ENCODE data around the gene SYT9. TPM values are rescaled to one million over a fixed set of nuclear protein-coding genes. Genes with fewer than 3 reads are reported as not detected.

The SYT9 gene
- polyA plus RNA-seq, 1 of the 3 experiments (the other 2 are of a cell fraction), result 0.10 TPM

DNA sequence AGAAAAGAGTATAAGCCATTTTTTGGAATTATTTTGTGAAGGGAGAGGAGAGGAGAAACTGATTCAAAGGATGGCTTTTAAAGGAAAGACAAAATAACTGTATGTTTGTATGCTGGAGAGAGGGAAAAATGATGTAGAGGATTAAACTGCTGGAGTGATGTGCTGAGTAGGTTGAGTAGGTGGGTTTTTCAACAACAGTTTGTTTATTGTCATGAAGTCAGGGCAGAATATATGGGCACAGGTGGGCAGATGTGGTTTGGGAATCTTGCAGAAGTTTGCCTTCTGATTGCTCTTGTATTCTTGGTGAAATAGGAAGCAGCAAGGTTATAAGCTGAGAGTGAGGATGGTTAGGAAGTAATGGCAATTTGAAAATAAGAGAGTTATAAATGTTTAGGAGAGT is 12.1 kb downstream of the SYT9 start:
- TF ChIP-seq FOXM1 (IDR thresholded peaks at IDR 0.05; ENCODE audit: low read depth) (no peak), USF2 (IDR thresholded peaks at IDR 0.05; ENCODE audit: borderline replicate concordance, low read depth, low read length) (no peak), RXRA (IDR thresholded peaks at IDR 0.05; ENCODE audit: borderline replicate concordance, low read depth) (no peak), EZH2phosphoT487 (IDR thresholded peaks at IDR 0.05; ENCODE audit: borderline replicate concordance, low read depth) (no peak), NRF1 (IDR thresholded peaks at IDR 0.05; ENCODE audit: low read depth, low read length) (no peak), PBX3 (IDR thresholded peaks at IDR 0.05) (no peak), MEF2A (IDR thresholded peaks at IDR 0.05; ENCODE audit: borderline replicate concordance, low read depth) (no peak), SMC3 (IDR thresholded peaks at IDR 0.05; ENCODE audit: low read depth, low read length) (no peak), MXI1 (IDR thresholded peaks at IDR 0.05; ENCODE audit: low read depth, low read length) (no peak), NFIC (IDR thresholded peaks at IDR 0.05; ENCODE audit: borderline replicate concordance) (no peak), RCOR1 (IDR thresholded peaks at IDR 0.05; ENCODE audit: low read length) (no peak), TEAD4 (IDR thresholded peaks at IDR 0.05; ENCODE audit: borderline replicate concordance, insufficient read depth) (no peak), REST (IDR thresholded peaks at IDR 0.05; ENCODE audit: low read depth, low read length) (no peak), JUND (IDR thresholded peaks at IDR 0.05) (no peak)
- TF ChIP-seq, protein P1, sequence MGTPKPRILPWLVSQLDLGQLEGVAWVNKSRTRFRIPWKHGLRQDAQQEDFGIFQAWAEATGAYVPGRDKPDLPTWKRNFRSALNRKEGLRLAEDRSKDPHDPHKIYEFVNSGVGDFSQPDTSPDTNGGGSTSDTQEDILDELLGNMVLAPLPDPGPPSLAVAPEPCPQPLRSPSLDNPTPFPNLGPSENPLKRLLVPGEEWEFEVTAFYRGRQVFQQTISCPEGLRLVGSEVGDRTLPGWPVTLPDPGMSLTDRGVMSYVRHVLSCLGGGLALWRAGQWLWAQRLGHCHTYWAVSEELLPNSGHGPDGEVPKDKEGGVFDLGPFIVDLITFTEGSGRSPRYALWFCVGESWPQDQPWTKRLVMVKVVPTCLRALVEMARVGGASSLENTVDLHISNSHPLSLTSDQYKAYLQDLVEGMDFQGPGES (IDR thresholded peaks at IDR 0.05; ENCODE audit: low read depth, low read length), result no peak
- TF ChIP-seq, protein P2, sequence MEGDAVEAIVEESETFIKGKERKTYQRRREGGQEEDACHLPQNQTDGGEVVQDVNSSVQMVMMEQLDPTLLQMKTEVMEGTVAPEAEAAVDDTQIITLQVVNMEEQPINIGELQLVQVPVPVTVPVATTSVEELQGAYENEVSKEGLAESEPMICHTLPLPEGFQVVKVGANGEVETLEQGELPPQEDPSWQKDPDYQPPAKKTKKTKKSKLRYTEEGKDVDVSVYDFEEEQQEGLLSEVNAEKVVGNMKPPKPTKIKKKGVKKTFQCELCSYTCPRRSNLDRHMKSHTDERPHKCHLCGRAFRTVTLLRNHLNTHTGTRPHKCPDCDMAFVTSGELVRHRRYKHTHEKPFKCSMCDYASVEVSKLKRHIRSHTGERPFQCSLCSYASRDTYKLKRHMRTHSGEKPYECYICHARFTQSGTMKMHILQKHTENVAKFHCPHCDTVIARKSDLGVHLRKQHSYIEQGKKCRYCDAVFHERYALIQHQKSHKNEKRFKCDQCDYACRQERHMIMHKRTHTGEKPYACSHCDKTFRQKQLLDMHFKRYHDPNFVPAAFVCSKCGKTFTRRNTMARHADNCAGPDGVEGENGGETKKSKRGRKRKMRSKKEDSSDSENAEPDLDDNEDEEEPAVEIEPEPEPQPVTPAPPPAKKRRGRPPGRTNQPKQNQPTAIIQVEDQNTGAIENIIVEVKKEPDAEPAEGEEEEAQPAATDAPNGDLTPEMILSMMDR (IDR thresholded peaks at IDR 0.05), result no peak
- POLR2A ChIA-PET, result no interaction called here
- no peaks in the 10 kb centered on the region for H3K79me2 ChIP-seq (ENCODE audit: insufficient read depth)

More for the DNA sequence above, 12.1 kb downstream of the SYT9 start:
- H3K9me3 ChIP-seq, result no peaks in the 10 kb centered on the region
- no peak overlapping the region for H3K27ac ChIP-seq (ENCODE audit: low read depth in 2 of 2, low read length in 1 of 2)
- no peaks in the 10 kb centered on the region for H3K27me3 ChIP-seq (ENCODE audit: insufficient read depth)
- H3F3A ChIP-seq (replicated peaks; ENCODE audit: insufficient read depth), result no peaks in the 10 kb centered on the region
- H3K9me2 ChIP-seq, result 0 out of 2 replicates have a peak, but pooled peaks cover 2% of the 10 kb centered on the region
- CTCF ChIA-PET, result interaction anchor here (1.0 kb wide), 1 partner anchor 15 kb away, joined by 5 read pairs; no protein-coding TSS in a partner anchor
- no peak overlapping the region for H3K4me3 ChIP-seq (ENCODE audit: low read depth in 2 of 2, low read length in 1 of 2)
- H3K36me3 ChIP-seq (replicated peaks in 1 of 2; ENCODE audit: control insufficient read depth in 1 of 2, insufficient read depth in 2 of 2, low read length in 1 of 2), result no peaks in the 10 kb centered on the region
- H3K4me1 ChIP-seq (ENCODE audit: control insufficient read depth in 1 of 2, insufficient read depth in 2 of 2, low read depth in 1 of 2, low read length in 1 of 2), result peaks cover 0 to 9% of the 10 kb centered on the region in 2 experiments; a peak in 1 of 4 replicates
- no peaks in the 10 kb centered on the region for H4K20me1 ChIP-seq (ENCODE audit: insufficient read depth)
- H3K9ac ChIP-seq, result no peak overlapping the region
- no peak overlapping the region for H3K4me2 ChIP-seq
- H2AFZ ChIP-seq (ENCODE audit: low read depth), result no peak overlapping the region
- no peak for DNase-seq
